Trophoblast cell (in vitro differentiated cells and primary cell): ENCODE measurements around the gene IL1RAPL1.

ENCODE experiments used
- DNase-seq, 2 donors: peaks; one replicate each; pipeline ENCODE4 v3.0.0-alpha.2; 2016
- H2AFZ ChIP-seq: 2 replicates; pipeline ENCODE4 v1.6.1; 2013; ENCODE audit warnings: low read length, moderate library complexity, mild to moderate bottlenecking; ENCODE audit not compliant: insufficient read depth, poor library complexity
- H2AK5ac ChIP-seq: 2 replicates; pipeline ENCODE4 v1.6.1; 2013; ENCODE audit warnings: mild to moderate bottlenecking, low read length
- H2BK120ac ChIP-seq: 2 replicates; pipeline ENCODE4 v1.6.1; 2013; ENCODE audit warnings: low read length, mild to moderate bottlenecking, moderate library complexity; ENCODE audit not compliant: insufficient read depth, poor library complexity
- H2BK12ac ChIP-seq: 2 replicates; pipeline ENCODE4 v1.6.1; 2013; ENCODE audit warnings: mild to moderate bottlenecking, low read length, moderate library complexity
- H2BK5ac ChIP-seq: 2 replicates; pipeline ENCODE4 v1.6.1; 2013; ENCODE audit warnings: low read length, low read depth, moderate library complexity, mild to moderate bottlenecking; ENCODE audit not compliant: poor library complexity
- H3K14ac ChIP-seq: 2 replicates; pipeline ENCODE4 v1.6.1; 2013; ENCODE audit warnings: mild to moderate bottlenecking, low read length
- H3K18ac ChIP-seq: 2 replicates; pipeline ENCODE4 v1.6.1; 2013; ENCODE audit warnings: mild to moderate bottlenecking, low read length
- H3K23ac ChIP-seq: 2 replicates; pipeline ENCODE4 v1.6.1; 2013; ENCODE audit warnings: low read length
- H3K27ac ChIP-seq: 2 replicates; pipeline ENCODE4 v1.5.1; 2013; ENCODE audit warnings: low read depth, mild to moderate bottlenecking, inconsistent platforms, low read length, moderate library complexity
- H3K27me3 ChIP-seq: 2 replicates; pipeline ENCODE4 v1.6.1; 2013; ENCODE audit warnings: inconsistent platforms, mild to moderate bottlenecking, low read length, moderate library complexity; ENCODE audit not compliant: insufficient read depth
- H3K36me3 ChIP-seq, 2 experiments: 1 replicate in 1 of 2; 2 replicates in 1 of 2; pipeline ENCODE4 v1.6.1; 2013; ENCODE audit warnings: low read length in 2 of 2, mild to moderate bottlenecking in 2 of 2, moderate library complexity in 1 of 2; ENCODE audit not compliant: insufficient read depth in 2 of 2, control insufficient read depth in 1 of 2
- H3K4ac ChIP-seq: 2 replicates; pipeline ENCODE4 v1.6.1; 2013; ENCODE audit warnings: low read depth, mild to moderate bottlenecking, low read length, moderate library complexity
- H3K4me1 ChIP-seq, 2 experiments: 1 replicate in 1 of 2; 2 replicates in 1 of 2; pipeline ENCODE4 v1.6.1; 2013; ENCODE audit warnings: low read length in 2 of 2, mild to moderate bottlenecking in 2 of 2, moderate library complexity in 1 of 2; ENCODE audit not compliant: insufficient read depth in 2 of 2, control insufficient read depth in 1 of 2
- H3K4me2 ChIP-seq: 2 replicates; pipeline ENCODE4 v1.6.1; 2013; ENCODE audit warnings: inconsistent platforms, mild to moderate bottlenecking, low read length, moderate library complexity
- H3K4me3 ChIP-seq: 2 replicates; pipeline ENCODE4 v1.5.1; 2013; ENCODE audit warnings: mild to moderate bottlenecking, low read depth, low read length, inconsistent platforms
- H3K79me1 ChIP-seq: one replicate; pipeline ENCODE4 v1.6.1; 2013; ENCODE audit warnings: low read length
- H3K79me2 ChIP-seq: 2 replicates; pipeline ENCODE4 v1.6.1; 2013; ENCODE audit warnings: low read length, mild to moderate bottlenecking; ENCODE audit not compliant: control insufficient read depth, insufficient read depth, poor library complexity
- H3K9ac ChIP-seq: 2 replicates; pipeline ENCODE4 v1.6.1; 2013; ENCODE audit warnings: mild to moderate bottlenecking, low read length
- H3K9me3 ChIP-seq: 2 replicates; pipeline ENCODE4 v1.6.1; 2013; ENCODE audit warnings: low read depth, mild to moderate bottlenecking, control low read depth, inconsistent platforms, low read length; ENCODE audit not compliant: insufficient read depth
- H4K12ac ChIP-seq: 2 replicates; pipeline ENCODE4 v1.6.1; 2013; ENCODE audit warnings: low read depth, mild to moderate bottlenecking, low read length, moderate library complexity
- H4K8ac ChIP-seq: 2 replicates; pipeline ENCODE4 v1.6.1; 2013; ENCODE audit warnings: low read depth, mild to moderate bottlenecking, low read length, moderate library complexity
- H4K91ac ChIP-seq: one replicate; pipeline ENCODE4 v1.6.1; 2013; ENCODE audit warnings: low read depth, mild to moderate bottlenecking, low read length, moderate library complexity
- WGBS: extraction: QIAGEN DNeasy Blood & Tissue Kit; methylation state at CpG from one replicate; pipeline ENCODE4 v1.1.7; 2013; ENCODE audit warnings: missing lambda C conversion rate; ENCODE audit not compliant: insufficient read length, insufficient coverage; ENCODE audit errors: extremely low coverage; 5-methylcytosine and 5-hydroxymethylcytosine counted together

The IL1RAPL1 gene

DNA sequence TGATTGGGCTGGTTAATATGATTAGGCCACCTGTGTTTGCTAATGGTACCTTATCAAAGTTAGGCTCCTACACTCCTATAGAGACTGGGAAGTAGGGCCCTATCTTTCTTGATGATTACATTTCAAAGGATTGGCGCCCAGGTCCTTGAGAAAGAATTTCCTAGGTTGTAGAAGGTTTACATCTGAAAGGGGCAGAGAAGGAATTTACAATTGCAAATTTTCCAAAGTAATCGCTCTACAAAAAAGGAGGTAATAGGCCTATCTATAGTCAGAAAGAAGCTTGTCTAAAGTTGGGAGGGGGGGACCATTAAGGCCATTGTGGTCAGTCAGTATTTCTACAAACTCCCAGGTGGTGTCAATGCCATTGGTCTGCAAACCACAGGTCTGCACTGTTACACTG lies 638.4 kb downstream of the IL1RAPL1 start:
- no peak overlapping the region for H3K18ac ChIP-seq
- no peak overlapping the region for H4K91ac ChIP-seq
- no peak overlapping the region for H2BK120ac ChIP-seq
- no peak overlapping the region for H2AFZ ChIP-seq
- H2BK5ac ChIP-seq, result no peak overlapping the region
- H2BK12ac ChIP-seq, result no peak overlapping the region
- H2AK5ac ChIP-seq, result no peak overlapping the region
- H3K4ac ChIP-seq, result no peak overlapping the region
- no peak overlapping the region for H3K4me3 ChIP-seq
- H3K9ac ChIP-seq, result no peak overlapping the region
- H3K4me2 ChIP-seq, result no peak overlapping the region
- H4K12ac ChIP-seq, result no peak overlapping the region
- H4K8ac ChIP-seq, result no peak overlapping the region
- no peak overlapping the region for H3K23ac ChIP-seq
- no peaks in the 10 kb centered on the region for H3K79me1 ChIP-seq
- no peak for DNase-seq
- no peak overlapping the region for H3K14ac ChIP-seq
- WGBS, result no CpG with 5 or more reads among the region's 2 CpGs
- no peaks in the 10 kb centered on the region for H3K79me2 ChIP-seq
- no peaks in the 10 kb centered on the region for H3K9me3 ChIP-seq
- no peak overlapping the region for H3K27ac ChIP-seq
- no peaks in the 10 kb centered on the region for H3K27me3 ChIP-seq
- H3K36me3 ChIP-seq, result no peaks in the 10 kb centered on the region
- H3K4me1 ChIP-seq, result no peaks in the 10 kb centered on the region

DNA sequence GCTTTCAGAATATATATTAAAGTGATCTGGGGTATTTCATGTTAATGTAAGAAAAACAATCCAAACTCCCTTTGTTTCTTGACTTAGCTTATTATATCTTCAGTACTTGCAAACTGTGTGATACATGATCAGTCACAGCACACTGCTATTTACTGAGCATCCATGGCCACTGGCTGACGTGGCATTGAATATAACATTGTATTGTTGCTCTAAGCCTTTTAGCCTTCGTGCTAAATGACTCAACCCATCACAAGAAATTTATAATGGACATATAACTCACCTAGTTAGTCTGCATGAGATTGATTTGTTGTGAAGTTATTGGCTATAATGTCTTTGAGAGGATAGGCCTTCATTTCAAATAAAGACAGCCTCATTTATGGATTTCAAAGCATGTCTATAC lies 642.6 kb downstream of the IL1RAPL1 start:
- no peaks in the 10 kb centered on the region for H3K4me1 ChIP-seq
- H3K36me3 ChIP-seq, result no peaks in the 10 kb centered on the region

DNA sequence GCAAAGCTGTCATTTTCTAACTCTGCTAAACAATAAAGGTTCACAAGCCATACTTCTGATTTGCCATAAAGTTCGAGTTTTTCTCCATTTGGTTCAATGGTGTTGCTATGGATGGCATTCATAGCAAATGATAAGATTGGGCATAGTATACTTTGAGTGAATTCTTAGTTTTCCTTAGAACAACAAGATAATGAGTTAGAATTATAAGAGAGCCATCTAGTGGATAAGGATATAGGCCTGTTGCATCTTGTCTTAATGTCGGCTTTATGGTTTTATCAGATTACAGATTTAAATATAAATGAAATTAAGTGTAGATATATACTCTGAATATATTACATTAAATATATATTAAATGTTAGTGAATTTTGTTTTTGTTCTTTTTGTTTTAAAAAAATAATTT lies 644.6 kb downstream of the IL1RAPL1 start:
- no peaks in the 10 kb centered on the region for H3K27me3 ChIP-seq
- no peaks in the 10 kb centered on the region for H3K36me3 ChIP-seq
- no peak for DNase-seq
- no peak overlapping the region for H2AK5ac ChIP-seq
- no peaks in the 10 kb centered on the region for H3K79me2 ChIP-seq
- H3K79me1 ChIP-seq, result no peaks in the 10 kb centered on the region
- no peaks in the 10 kb centered on the region for H3K9me3 ChIP-seq
- H3K23ac ChIP-seq, result no peak overlapping the region
- no peak overlapping the region for H2BK12ac ChIP-seq
- no peak overlapping the region for H3K9ac ChIP-seq
- H3K4me2 ChIP-seq, result no peak overlapping the region
- no peak overlapping the region for H2AFZ ChIP-seq
- no peak overlapping the region for H4K91ac ChIP-seq
- no peak overlapping the region for H3K14ac ChIP-seq
- no peak overlapping the region for H2BK120ac ChIP-seq
- no peak overlapping the region for H3K18ac ChIP-seq
- H3K4me3 ChIP-seq, result no peak overlapping the region
- H4K8ac ChIP-seq, result no peak overlapping the region
- no peak overlapping the region for H2BK5ac ChIP-seq
- no peak overlapping the region for H3K4ac ChIP-seq
- no peaks in the 10 kb centered on the region for H3K4me1 ChIP-seq
- H4K12ac ChIP-seq, result no peak overlapping the region
- no CpG with 5 or more reads among the region's 2 CpGs for WGBS
- H3K27ac ChIP-seq, result no peak overlapping the region

More for the DNA sequence above, 642.6 kb downstream of the IL1RAPL1 start:
- Histone ChIP-seq H2BK120ac (no peak overlapping the region), H3K4me3 (no peak overlapping the region), H3K27ac (no peak overlapping the region), H2AK5ac (no peak overlapping the region), H3K14ac (no peak overlapping the region), H3K9ac (no peak overlapping the region), H4K12ac (no peak overlapping the region), H2BK12ac (no peak overlapping the region), H3K4ac (no peak overlapping the region), H4K91ac (no peak overlapping the region), H3K27me3 (no peaks in the 10 kb centered on the region), H3K9me3 (no peaks in the 10 kb centered on the region), H2BK5ac (no peak overlapping the region), H3K18ac (no peak overlapping the region), H4K8ac (no peak overlapping the region), H3K79me2 (no peaks in the 10 kb centered on the region), H3K23ac (no peak overlapping the region), H2AFZ (no peak overlapping the region), H3K79me1 (no peaks in the 10 kb centered on the region), H3K4me2 (no peak overlapping the region)
- WGBS, result no CpG with 5 or more reads among the region's 2 CpGs
- no peak for DNase-seq

DNA sequence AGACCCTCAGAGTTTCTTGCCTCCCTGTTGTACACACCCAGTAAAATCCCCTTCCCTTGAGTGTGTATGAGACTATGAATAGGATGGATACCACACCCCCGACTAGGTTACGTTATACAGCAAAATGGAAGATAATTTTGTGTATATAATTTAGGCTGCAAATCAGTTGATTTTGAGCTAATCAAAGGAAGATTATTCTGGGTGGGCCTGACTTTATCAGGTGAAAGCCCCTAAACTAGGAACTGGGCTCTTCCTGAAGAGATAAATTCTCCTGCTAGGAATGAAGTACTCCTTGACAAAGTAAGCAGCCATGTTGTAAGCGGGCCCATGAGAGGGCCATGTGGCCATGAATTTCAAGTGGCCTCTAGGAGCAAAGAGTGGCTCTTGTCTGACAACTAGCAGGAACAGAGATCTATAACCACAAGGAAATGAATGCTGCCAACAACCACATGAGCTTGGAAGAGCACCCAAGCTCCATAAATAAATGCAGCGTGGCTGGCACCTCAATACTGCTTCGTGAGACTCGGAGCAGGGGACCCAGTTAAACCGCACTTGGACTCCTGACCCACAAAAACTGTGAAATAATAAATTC lies 646.4 kb downstream of the IL1RAPL1 start:
- H4K12ac ChIP-seq, result no peak overlapping the region
- no peak overlapping the region for H3K23ac ChIP-seq
- no peak overlapping the region for H4K8ac ChIP-seq
- WGBS, result no CpG with 5 or more reads among the region's 7 CpGs
- H3K4ac ChIP-seq, result no peak overlapping the region
- H3K4me1 ChIP-seq, result no peaks in the 10 kb centered on the region
- H3K18ac ChIP-seq, result no peak overlapping the region
- DNase-seq, result no peak
- H3K4me2 ChIP-seq, result no peak overlapping the region
- no peaks in the 10 kb centered on the region for H3K9me3 ChIP-seq
- no peak overlapping the region for H3K4me3 ChIP-seq
- H4K91ac ChIP-seq, result no peak overlapping the region
- H3K27ac ChIP-seq, result no peak overlapping the region
- H3K27me3 ChIP-seq, result no peaks in the 10 kb centered on the region
- H2AK5ac ChIP-seq, result no peak overlapping the region
- no peak overlapping the region for H2AFZ ChIP-seq
- no peaks in the 10 kb centered on the region for H3K79me1 ChIP-seq
- no peak overlapping the region for H2BK12ac ChIP-seq
- no peak overlapping the region for H2BK120ac ChIP-seq
- no peak overlapping the region for H2BK5ac ChIP-seq
- no peaks in the 10 kb centered on the region for H3K79me2 ChIP-seq
- no peak overlapping the region for H3K14ac ChIP-seq
- H3K9ac ChIP-seq, result no peak overlapping the region
- H3K36me3 ChIP-seq, result no peaks in the 10 kb centered on the region
